Ishikawa (cell line): ENCODE results near the gene PGP.

ENCODE experiments used
- CEBPB ChIP-seq: IDR thresholded peaks from 2 replicates; pipeline ENCODE4 v1.6.1; 2012
- CREB1 ChIP-seq: IDR thresholded peaks from 2 replicates; pipeline ENCODE4 v1.6.1; 2012; ENCODE audit warnings: low read depth
- EGR1 ChIP-seq: IDR thresholded peaks from 2 replicates; pipeline ENCODE4 v1.6.1; 2012
- EP300 ChIP-seq: IDR thresholded peaks from 2 replicates; pipeline ENCODE4 v1.6.1; 2012; ENCODE audit warnings: borderline replicate concordance
- MAX ChIP-seq: IDR thresholded peaks from 2 replicates; pipeline ENCODE4 v1.6.1; 2012
- NFIC ChIP-seq: IDR thresholded peaks from 2 replicates; pipeline ENCODE4 v1.6.1; 2012
- RAD21 ChIP-seq: IDR thresholded peaks from 2 replicates; pipeline ENCODE4 v1.6.1; 2012; ENCODE audit warnings: low read depth
- REST ChIP-seq: IDR thresholded peaks from 2 replicates; pipeline ENCODE4 v1.6.1; 2012; ENCODE audit warnings: low read depth, mild to moderate bottlenecking
- TAF1 ChIP-seq: IDR thresholded peaks from 2 replicates; pipeline ENCODE4 v1.6.1; 2012; ENCODE audit warnings: low read depth, mild to moderate bottlenecking
- TCF12 ChIP-seq: IDR thresholded peaks from 2 replicates; pipeline ENCODE4 v1.6.1; 2012; ENCODE audit warnings: low read depth
- USF1 ChIP-seq: IDR thresholded peaks from 2 replicates; pipeline ENCODE4 v1.6.1; 2012
- YY1 ChIP-seq: IDR thresholded peaks from 2 replicates; pipeline ENCODE4 v1.6.1; 2012; ENCODE audit warnings: low read depth
- ZBTB7A ChIP-seq: IDR thresholded peaks from 2 replicates; pipeline ENCODE4 v1.6.1; 2012; ENCODE audit warnings: low read depth

GRCh38 chr16:2187212-2187611, 27.4 kb downstream of the PGP start:
- TF ChIP-seq MAX (no peak), REST (no peak), NFIC (no peak), TCF12 (no peak), CEBPB (no peak), TAF1 (no peak), EP300 (no peak), YY1 (no peak), CREB1 (no peak), EGR1 (no peak), ZBTB7A (no peak), RAD21 (no peak), USF1 (no peak)
